Measurements from ENCODE around the gene EGFR.

EGFR gene

GRCh38 chr7:55190511-55191160 is 171.8 kb downstream of the EGFR start:
- no peak for DNase-seq (ENCODE audit: low spot score)

GRCh38 chr7:55191161-55191925 is 172.5 kb downstream of the EGFR start:
- no peak for DNase-seq (ENCODE audit: low spot score)

GRCh38 chr7:55191926-55192692 is 173.3 kb downstream of the EGFR start:
- DNase-seq (ENCODE audit: low spot score), result no peak

- no peak for DNase-seq (ENCODE audit: low spot score)
Measured at GRCh38 chr7:55192723-55193122, 173.9 kb downstream of the EGFR start.

GRCh38 chr7:55193245-55193644 is 174.4 kb downstream of the EGFR start:
- no peak for DNase-seq (ENCODE audit: low spot score)

GRCh38 chr7:55194522-55194921 is 175.7 kb downstream of the EGFR start:
- DNase-seq (ENCODE audit: low spot score), result no peak

GRCh38 chr7:55198634-55199392 is 180.0 kb downstream of the EGFR start:
- DNase-seq (ENCODE audit: low spot score), result no peak

GRCh38 chr7:55199418-55199817 is 180.6 kb downstream of the EGFR start:
- no peak for DNase-seq (ENCODE audit: low spot score)

- DNase-seq (ENCODE audit: low spot score), result no peak
Measured at GRCh38 chr7:55200441-55200840, 181.6 kb downstream of the EGFR start.

GRCh38 chr7:55202150-55202913 is 183.5 kb downstream of the EGFR start:
- DNase-seq (ENCODE audit: low spot score), result no peak

GRCh38 chr7:55203300-55203699 is 184.5 kb downstream of the EGFR start:
- no peak for DNase-seq (ENCODE audit: low spot score)

GRCh38 chr7:55205124-55205955 is 186.5 kb downstream of the EGFR start:
- no peak for DNase-seq (ENCODE audit: low spot score)

- no peak for DNase-seq (ENCODE audit: low spot score)
Measured at GRCh38 chr7:55206235-55207029, 187.6 kb downstream of the EGFR start.

GRCh38 chr7:55207436-55208125 is 188.8 kb downstream of the EGFR start:
- DNase-seq (ENCODE audit: low spot score), result no peak

GRCh38 chr7:55209366-55209765 is 190.5 kb downstream of the EGFR start:
- DNase-seq (ENCODE audit: low spot score), result no peak

GRCh38 chr7:55210176-55210575 is 191.4 kb downstream of the EGFR start:
- DNase-seq (ENCODE audit: low spot score), result no peak

- no peak for DNase-seq (ENCODE audit: low spot score)
Measured at GRCh38 chr7:55210716-55211115, 191.9 kb downstream of the EGFR start.

GRCh38 chr7:55211726-55212125 is 192.9 kb downstream of the EGFR start:
- no peak for DNase-seq (ENCODE audit: low spot score)

- DNase-seq (ENCODE audit: low spot score), result no peak
Measured at GRCh38 chr7:55212176-55212575, 193.4 kb downstream of the EGFR start.
